B cell (primary cell): ENCODE results near the gene RGS10.

Experiments used
- EZH2 ChIP-seq: IDR thresholded peaks from 2 replicates; pipeline ENCODE4 v1.6.1; 2012; ENCODE audit warnings: borderline replicate concordance, low read depth, mild to moderate bottlenecking, moderate library complexity, low read length; ENCODE audit not compliant: insufficient read depth, poor library complexity, severe bottlenecking
- TF ChIP-seq, protein P1 (sequence below): fragments of 200-600 bp; IDR thresholded peaks from one replicate; pipeline ENCODE4 v1.8.0; 2022; ENCODE audit warnings: antibody characterized with exemption, mild to moderate bottlenecking

DNA sequence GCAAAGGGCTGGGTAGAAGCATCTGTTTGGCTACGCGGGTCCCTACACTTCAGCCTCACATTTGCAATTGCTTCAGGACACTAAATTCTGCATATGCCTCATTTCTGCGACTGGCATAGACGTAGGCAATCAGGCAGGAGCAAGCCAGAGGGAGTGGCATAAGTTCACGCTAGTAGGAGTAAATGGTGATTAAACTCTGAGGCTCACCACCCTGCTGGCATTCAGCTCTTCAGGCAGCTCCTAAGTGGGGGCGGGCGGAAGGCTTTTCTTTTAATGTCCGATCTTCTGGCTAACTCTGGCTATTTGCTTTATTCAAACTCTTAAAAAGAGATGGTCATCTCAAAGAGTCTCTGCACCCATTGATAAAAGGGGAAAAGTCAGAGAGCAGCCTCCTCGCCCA lies 45.3 kb downstream of the RGS10 start:
- TF ChIP-seq, protein P1, sequence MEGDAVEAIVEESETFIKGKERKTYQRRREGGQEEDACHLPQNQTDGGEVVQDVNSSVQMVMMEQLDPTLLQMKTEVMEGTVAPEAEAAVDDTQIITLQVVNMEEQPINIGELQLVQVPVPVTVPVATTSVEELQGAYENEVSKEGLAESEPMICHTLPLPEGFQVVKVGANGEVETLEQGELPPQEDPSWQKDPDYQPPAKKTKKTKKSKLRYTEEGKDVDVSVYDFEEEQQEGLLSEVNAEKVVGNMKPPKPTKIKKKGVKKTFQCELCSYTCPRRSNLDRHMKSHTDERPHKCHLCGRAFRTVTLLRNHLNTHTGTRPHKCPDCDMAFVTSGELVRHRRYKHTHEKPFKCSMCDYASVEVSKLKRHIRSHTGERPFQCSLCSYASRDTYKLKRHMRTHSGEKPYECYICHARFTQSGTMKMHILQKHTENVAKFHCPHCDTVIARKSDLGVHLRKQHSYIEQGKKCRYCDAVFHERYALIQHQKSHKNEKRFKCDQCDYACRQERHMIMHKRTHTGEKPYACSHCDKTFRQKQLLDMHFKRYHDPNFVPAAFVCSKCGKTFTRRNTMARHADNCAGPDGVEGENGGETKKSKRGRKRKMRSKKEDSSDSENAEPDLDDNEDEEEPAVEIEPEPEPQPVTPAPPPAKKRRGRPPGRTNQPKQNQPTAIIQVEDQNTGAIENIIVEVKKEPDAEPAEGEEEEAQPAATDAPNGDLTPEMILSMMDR, result no peak
- no peak for TF ChIP-seq EZH2
